Stimulated activated CD4-positive, alpha-beta T cell treated with anti-CD3 and anti-CD28 coated beads, TNF-alpha, amount 100 ng/mL, for 1 hour (primary cell): ENCODE data around the gene SORBS1.

Experiments
- DNase-seq, 3 donors: peaks; one replicate each; pipeline ENCODE4 v3.0.0-alpha.2; 2020; ENCODE audit warnings: low read depth in 3 of 3, low spot score in 1 of 3

The SORBS1 gene

DNA sequence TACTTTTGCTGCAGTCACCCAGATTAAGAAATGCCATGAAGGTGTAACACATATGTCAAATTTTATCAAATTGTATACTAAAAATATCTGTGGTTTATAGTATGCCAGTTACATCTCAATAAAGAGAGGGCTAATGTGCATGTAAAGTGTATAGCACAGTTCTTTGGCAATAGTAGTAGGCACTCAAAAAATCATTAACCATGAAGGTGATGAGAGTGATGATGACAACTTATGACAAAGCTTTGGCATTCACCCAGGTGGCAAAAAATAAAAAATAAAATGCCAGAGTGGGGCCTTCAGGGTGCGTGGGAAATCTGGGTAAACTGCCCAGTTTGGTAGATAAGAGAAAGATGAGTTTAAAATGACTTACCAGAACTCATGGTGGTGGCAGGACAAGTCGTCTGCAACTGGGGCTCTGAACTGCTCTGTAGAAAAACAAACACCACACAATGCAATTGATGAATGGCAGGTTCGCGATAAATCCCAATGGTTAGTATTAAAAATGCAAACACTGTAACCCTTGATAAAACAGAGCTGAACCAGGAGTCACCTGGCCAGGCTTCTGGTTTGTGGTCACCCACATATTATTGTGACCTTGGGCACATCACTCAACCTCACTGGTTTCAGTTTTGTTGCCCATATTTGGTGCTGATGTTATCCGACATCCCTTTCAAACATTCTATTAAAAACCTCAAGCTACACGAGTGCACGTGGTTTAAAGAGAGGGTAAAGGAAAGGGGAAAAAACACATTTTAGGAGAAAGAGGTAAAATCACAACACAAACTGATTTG, 120.2 kb downstream of the SORBS1 start:
- DNase-seq: no peak

GRCh38 chr10:95440038-95440725, 121.0 kb downstream of the SORBS1 start:
- DNase-seq: no peak

GRCh38 chr10:95438781-95439180, 122.4 kb downstream of the SORBS1 start:
- no peak for DNase-seq

DNA sequence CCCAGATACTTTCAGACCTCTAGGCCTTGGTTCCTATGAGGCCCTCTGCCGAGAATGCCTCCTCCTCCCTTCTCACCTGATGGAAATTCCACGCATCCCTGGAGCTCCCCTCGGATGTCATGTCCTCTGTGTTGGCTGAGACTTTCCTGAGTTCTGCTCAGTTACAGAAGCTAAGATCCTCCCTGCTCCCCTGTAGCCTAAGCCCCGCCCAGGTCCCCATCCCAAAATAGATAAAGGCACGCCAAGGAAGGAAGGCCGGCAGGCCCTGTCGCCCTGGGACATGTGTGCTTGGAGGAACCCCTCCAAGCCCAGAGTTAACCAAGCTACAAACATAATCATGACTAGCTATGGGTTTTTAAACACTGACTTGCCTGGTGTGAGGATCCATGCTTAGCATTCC, 123.5 kb downstream of the SORBS1 start:
- DNase-seq: no peak

- DNase-seq: no peak
Measured at GRCh38 chr10:95435548-95436279, 125.5 kb downstream of the SORBS1 start.

DNA sequence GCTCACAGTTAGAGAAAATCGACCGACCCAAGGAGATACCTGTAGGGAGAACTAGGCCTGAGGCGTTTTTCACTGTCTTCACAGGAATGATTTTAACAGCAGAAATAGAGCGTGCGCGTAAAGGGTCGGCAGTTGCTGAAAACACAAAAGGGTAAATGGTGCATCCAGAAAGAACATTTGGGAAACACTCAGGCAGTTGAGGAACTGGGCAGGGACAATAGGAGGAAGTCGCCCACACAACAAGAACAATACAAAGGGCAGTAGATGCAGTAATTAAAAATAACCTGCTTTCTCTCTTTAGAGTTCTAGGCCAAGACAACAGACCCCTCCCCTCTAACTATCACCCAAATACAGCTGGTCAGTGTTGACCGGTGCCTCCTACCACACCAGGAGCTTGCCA, 126.6 kb downstream of the SORBS1 start:
- no peak for DNase-seq

DNA sequence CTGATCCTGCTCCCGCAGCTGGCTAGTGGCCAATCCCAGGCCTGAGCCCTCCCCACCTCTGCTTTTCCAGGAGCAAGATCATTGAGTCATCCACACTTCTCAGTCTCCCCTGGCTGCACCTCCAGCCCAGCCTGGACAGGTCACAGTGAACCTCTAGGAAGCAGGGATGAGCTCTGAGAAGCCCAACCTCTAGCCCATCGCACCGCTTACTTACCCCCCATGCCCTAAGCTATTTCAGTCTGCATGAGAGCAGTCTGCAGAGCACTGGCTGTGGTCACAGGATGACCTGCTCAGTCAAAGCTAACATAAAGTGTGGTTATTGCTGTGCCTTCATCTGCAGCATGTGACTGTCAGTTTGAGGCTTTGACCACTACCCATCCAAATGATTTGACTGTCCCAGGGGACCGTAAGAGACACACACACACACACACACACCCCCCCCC, 129.2 kb downstream of the SORBS1 start:
- no peak for DNase-seq

GRCh38 chr10:95430231-95430951, 130.8 kb downstream of the SORBS1 start:
- DNase-seq: no peak

DNA sequence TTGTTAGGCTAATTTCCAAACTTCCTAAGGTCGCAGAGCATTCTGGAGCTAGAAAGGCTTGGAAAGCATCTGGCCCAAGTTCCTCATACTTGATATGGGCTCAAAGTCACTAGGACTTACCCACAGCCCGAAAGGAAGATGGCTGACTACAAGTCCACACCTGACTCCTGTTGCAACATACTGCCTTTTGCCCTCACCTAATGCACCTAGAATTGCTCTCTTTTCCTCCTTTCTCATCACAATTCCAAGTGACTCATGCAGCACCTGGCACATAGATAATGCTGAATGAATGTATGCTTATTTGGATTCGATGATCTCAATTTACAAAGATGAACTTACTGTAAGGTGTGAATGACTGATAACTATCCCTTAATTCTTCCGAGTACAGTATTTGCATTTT, 131.5 kb downstream of the SORBS1 start:
- no peak for DNase-seq

GRCh38 chr10:95428701-95429100, 132.5 kb downstream of the SORBS1 start:
- DNase-seq: no peak

DNA sequence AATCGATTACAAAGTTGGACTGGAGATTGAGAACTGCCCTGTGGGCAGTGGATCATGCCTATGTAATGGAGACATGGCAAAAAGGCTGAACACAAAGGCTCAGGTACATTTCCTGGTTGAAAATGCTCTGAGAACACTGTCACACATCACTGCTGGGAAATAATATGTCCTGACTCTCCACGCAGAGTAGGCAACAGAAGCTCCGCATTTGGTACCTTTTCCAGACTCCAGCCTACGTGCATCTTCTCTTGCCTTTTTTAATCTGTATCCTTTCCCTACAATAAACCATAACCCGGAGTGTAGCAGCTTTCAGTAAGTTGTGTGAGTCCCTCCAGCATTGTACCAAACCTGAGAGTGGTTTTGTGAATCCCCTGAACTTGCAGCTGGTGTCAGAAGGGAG, 134.7 kb downstream of the SORBS1 start:
- no peak for DNase-seq

GRCh38 chr10:95425592-95426465, 135.3 kb downstream of the SORBS1 start:
- no peak for DNase-seq

DNA sequence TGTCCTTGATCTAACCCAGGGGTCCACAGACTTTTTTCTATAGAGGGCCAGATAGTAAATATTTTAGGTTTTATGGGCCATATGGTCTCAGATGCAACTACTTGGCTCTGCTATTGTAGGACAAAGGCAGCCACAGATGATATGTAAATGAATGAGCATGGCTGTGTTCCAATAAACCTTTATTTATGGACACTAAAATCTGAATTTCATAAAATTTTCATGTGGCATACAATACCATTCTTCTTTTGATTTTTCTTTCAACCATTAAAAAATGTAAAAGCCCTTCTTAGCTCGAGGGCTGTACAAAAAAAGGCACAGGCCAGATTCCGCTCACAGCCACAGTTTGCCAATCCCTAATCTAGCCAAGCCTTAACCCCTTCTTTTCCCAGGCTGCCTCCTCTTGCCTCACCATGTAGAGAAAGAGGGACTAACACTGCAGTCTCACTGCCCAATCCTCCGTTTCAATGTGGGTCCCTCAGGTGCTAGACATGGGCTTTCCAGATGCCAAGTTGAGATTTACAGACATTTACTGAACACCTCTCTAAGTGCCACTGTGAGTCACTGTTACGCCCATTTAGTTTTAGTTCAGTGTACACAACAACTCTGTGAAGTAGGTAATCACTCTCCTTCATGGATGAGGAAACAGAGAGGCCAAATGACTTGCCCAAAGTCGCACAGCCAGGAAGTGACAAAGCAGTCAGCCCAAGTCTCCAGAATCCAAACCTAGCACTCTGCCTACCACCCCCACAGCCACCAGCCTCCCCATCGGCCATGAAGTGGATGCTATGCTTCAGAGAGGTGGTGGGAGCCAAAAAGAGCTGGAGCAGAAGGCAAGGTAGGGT, 137.8 kb downstream of the SORBS1 start:
- DNase-seq: no peak

DNA sequence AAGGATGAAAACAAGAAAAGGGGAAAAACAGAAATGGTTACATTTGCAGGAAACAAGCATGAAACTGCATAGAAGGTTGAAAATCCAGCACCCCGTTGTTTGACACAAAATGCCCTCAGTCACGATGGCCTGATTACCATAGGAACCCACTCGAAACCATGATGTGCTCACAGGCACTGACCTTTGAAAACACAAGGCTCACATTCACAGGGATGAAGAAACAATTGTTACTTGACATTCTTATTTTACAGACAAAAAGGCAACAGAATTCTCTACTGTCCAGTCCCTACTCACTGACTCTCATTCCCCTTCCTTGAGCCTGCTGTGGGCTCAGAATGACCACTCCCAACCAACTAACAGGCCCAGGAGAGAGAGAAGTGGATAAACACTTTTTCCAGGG, 138.9 kb downstream of the SORBS1 start:
- DNase-seq: no peak

DNA sequence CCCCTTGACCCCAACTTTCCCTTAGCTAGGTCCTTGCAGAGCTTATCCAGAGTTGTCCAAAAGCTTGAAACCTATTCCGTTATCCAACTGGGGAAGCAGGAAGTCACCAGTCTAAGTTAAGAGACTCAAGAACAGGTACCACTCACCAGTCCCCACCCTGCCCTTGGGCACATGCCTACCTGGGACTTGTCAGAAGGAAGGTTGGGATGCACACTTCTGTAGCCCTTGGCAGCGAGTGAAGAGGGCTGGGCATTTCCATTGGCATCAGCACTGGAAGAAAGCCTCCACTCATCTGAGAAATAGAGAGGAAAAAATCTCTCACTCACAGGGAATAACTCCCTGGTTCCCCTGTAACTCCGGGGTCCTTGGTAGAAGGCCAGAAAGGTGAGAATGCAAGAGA, 139.4 kb downstream of the SORBS1 start:
- no peak for DNase-seq

DNA sequence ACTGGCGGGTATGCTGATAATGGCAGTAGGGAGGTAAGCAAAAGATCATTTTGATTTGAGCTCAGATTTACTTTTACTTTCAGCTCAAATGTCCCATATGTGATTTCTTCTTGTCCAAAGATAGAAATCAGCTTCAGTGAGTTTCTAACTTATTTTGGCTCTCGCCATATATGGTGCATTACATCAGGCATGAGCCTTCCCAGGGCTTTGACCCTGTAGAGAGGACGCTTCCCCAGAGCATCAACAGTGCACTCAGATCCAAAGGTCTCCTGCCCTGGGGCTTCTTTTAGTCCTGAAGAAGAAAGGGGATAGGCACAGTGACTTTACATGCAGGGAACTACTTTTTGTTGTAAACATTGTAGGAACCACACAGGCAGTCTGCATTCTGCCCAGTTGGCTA, 141.8 kb downstream of the SORBS1 start:
- no peak for DNase-seq

DNA sequence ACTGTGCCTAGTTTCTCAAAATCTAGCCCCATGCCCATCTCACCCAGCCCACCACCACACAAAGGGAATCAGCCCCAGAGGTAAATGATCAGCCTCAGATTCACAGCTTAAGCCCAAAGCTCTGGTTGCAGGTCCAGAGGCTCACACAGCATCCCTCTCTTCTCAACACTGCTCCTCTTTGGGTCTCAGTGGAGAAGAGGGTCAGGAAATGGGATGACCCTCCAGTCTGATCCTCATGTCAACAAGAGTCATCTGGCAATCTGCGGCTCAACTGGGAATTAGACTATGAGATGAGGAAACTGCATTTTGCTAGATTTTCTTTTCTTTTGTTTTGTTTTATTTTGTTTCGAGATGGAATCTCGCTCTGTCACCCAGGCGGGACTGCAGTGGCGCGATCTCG, 144.2 kb downstream of the SORBS1 start:
- no peak for DNase-seq

DNA sequence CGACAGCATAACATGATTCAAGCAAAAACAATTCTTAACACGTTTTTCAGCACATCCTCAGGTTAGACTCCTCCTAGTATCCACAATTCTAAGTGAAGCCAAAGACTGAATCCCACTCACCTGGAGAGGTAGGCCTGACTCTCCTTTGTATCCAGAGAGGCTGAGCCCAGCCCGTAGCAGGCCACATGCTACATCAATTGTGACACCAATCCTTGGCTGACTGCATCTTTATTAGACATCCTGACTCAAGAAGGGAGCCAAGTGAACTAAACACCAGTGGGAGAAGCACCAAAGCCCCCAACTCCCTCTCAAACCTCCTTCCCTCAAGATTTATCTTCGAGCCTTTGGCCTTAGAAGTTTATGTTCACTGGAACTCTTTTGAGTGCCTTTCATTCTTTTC, 144.9 kb downstream of the SORBS1 start:
- no peak for DNase-seq

- DNase-seq: no peak
Measured at GRCh38 chr10:95415621-95416031, 145.5 kb downstream of the SORBS1 start.
